Hematopoietic multipotent progenitor cell (in vitro differentiated cells): Measurements from ENCODE around the gene RNF208. TPM values are rescaled to one million over a fixed set of nuclear protein-coding genes. Genes with fewer than 3 reads are reported as not detected.
"Not testable (repeated sequence)": the region's sequence is repeated elsewhere in the genome, so short reads cannot be mapped to it uniquely, and the experiment has no call there.

Experiments
- DNase-seq, 3 donors: peaks; one replicate each; pipeline ENCODE4 v3.0.0-alpha.2; 2011 to 2015; ENCODE audit warnings: low read depth in 2 of 3, low spot score in 2 of 3
- total RNA-seq: library from RNA; depleted of rRNA; stranded (reverse); fragments of >200 nt; gene quantifications from one replicate; pipeline ENCODE4 v1.2.3, GENCODE V29; 2012

The RNF208 gene, protein sequence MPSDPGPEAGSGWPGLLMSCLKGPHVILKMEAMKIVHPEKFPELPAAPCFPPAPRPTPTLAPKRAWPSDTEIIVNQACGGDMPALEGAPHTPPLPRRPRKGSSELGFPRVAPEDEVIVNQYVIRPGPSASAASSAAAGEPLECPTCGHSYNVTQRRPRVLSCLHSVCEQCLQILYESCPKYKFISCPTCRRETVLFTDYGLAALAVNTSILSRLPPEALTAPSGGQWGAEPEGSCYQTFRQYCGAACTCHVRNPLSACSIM
- total RNA-seq, result 1.3 TPM

GRCh38 chr9:137222190-137223077, at the start of gene RNF208:
RNF208 (minus strand) TSS chr9:137222240; CDS start chr9:137221212, 1,028 bp downstream.
- no peak for DNase-seq

DNA sequence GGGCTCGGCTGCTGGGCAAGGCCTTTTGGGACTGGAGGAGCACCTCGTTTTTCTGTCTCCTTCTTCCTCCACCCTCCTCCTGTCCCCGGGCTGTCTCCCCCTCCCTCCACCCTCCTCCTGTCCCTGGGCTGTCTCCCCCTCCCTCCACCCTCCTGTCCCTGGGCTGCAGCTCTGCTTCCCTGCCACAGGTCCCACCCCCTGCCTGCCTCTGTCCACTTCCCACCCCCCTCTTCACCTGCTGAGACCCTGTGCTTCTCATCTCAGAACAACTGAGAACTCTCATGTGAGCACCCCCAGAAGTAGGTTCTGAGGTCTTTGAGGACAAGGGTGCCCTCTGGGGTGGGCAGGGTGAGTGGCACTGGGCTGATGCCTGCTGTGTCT, 49.6 kb upstream of the RNF208 start:
- DNase-seq, result no peak

- peak in 2 of 3 donors; percentile 51 to 58 for DNase-seq
Measured at GRCh38 chr9:137270929-137271695, 49.1 kb upstream of the RNF208 start.

- DNase-seq, result no peak
Measured at GRCh38 chr9:137269231-137269772, 47.3 kb upstream of the RNF208 start.

DNA sequence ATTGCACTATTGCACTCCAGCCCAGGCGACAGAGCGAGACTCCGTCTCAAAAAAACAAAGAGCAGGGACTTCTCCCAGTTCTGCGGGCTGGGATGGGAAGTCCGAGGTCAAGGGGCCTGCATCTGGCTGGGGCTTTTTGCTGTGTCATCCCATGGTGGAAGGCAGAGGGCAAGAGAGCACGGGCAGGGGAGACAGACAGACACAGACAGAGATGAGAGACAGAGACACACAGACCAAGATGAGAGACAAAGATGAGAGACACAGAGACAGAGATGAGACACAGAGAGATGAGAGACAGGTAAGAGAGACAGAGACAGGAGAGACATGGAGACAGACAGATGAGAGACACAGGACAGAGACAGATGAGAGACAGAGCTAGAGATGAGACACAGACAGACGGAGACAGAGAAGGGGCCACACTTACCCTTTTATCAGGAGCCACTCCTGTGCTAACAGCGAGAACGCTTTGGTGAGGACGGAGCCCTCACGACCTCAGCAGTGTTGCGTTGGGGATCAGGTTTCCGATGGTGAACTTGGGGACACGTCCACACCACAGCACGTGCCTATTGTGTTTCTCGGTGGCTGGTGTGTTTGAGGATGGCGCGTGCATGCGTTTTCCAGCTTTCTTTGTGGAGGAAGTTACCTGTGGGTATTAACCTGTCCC, 46.6 kb upstream of the RNF208 start:
- no peak for DNase-seq

- DNase-seq, result no peak
Measured at GRCh38 chr9:137267933-137268355, 45.9 kb upstream of the RNF208 start.

DNA sequence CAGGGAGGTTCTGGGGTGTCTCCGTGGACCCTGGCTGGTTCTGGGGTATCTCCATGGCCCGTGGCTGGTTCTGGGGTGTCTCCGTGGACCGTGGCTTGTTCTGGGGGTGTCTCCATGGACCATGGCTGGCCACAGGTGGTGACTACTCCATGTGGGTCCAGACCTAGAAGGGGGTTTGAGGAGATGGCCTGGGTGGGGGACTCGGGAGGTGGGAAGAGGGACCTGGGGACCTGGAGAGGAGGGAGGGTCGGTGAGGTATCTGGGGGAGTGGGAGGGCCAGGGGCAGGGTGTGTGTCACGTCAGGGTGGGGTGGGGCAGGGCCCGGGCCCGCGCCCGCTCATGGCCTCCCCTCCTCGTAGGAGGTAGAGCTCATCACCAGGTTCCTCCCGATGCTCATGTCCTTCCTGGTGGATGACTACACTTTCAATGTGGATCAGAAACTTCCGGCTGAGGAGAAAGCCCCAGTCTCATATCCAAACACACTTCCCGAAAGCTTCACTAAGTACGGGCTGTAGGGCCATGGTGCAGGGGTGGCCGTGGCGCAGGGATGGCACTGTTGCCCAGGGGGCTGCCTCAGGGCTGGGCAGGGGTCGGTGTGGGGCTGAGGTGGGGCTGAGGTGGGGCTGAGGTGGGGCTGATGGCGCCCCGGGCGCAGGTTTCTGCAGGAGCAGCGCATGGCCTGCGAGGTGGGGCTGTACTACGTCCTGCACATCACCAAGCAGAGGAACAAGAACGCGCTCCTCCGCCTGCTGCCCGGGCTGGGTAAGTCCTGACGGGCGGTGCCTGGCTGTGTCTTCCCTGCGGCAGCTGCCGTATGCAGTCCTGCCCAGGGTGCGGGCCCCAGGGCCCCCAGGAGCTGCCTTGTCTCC, 44.8 kb upstream of the RNF208 start:
- no peak for DNase-seq

DNA sequence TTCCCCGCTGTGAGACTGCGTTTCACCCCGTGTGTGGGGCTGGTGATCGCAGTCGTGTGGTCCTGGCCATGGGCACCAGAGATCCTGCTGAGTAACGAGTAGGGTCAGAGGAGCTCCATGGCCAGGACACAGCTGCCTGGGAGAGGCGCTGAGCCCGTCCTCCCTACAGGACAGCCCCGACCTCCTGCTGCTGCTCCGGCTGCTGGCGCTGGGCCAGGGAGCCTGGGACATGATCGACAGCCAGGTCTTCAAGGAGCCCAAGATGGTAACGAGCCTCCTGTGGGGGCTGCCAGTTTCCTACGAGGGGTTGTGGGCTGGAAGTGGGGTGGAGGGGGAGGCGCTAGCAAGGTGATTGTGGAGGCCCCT, 44.1 kb upstream of the RNF208 start:
- DNase-seq, result no peak

GRCh38 chr9:137265496-137266161, 43.6 kb upstream of the RNF208 start:
- no peak for DNase-seq

DNA sequence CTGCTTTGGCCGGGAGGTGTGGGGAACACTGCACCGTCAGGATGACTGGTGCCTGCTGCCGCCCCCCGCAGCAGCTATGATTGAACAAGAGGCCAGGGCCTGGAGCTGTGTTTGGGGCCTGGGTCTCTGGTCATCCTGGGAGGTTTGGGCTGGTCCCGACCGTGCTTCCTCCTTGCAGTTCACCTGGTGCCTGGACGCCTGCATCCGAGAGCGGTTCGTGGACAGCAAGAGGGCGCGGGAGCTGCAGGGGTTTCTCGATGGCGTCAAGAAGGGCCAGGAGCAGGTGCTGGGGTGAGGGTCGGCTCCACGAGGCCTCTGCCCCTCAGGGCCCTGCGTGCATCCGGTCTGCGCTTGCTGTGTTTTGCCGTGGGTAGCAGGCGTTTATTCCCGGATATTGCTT, 42.0 kb upstream of the RNF208 start:
- DNase-seq, result no peak

- no peak for DNase-seq
Measured at GRCh38 chr9:137263506-137263905, 41.5 kb upstream of the RNF208 start.

GRCh38 chr9:137262909-137263285, 40.9 kb upstream of the RNF208 start:
- no peak for DNase-seq

DNA sequence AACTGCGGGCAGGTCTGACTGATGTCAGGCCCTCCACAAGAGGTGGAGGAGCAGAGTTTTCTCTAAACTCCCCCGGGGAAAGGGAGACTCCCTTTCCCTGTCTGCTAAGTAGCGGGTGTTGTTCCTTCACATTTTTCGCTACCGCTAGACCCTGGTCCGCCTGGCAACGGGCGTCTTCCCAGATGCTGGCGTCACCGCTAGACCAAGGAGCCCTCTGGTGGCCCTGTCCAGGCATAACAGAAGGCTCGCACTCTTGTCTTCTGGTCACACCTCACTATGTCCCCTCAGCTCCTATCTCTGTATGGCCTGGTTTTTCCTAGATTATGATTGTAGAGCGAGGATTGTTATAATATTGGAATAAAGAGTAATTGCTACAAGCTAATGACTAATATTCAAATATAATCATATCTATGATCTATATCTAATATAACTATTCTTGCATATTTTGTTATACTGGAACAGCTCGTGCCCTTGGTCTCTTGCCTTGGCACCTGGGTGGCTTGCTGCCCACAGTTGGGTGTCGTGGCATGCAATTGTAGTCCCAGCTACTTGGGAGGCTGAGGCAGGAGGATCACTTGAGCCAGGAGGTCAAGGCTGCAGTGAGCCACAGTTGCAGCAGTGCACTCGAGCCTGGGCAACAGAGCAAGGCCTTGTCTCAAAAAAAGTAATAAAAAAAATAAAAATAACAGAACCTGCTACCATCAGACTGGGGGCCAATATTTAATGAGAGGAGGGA, 40.3 kb upstream of the RNF208 start:
- DNase-seq, result not testable (repeated sequence)

DNA sequence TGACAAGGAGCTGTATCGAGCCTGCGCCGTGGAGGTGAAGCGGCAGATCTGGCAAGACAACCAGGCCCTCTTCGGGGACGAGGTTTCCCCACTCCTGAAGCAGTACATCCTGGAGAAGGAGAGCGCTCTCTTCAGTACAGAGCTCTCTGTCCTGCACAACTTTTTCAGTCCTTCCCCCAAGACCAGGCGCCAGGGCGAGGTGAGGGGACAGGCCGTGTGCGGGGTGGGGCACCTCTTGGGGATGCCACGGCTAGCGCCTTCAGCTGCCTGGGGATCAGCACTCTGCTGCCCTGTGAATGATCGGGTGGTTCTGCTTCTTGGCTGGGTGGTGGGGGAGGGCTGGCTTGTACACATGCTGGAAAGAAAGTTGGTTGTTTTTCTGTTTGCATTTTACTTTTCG, 34.8 kb upstream of the RNF208 start:
- no peak for DNase-seq

GRCh38 chr9:137256362-137256761, 34.3 kb upstream of the RNF208 start:
- no peak for DNase-seq

GRCh38 chr9:137255448-137256114, 33.5 kb upstream of the RNF208 start:
- DNase-seq, result no peak

- peak; percentile 86 to 89 (median 87) for DNase-seq
Measured at GRCh38 chr9:137254624-137255447, 32.8 kb upstream of the RNF208 start, which contains the start of gene NELFB. NELFB (plus strand) TSS chr9:137255327.
